GM18951 (cell line): ENCODE data around the gene ELF4.

Experiments used
- POLR2A ChIP-seq: IDR thresholded peaks from 4 replicates; pipeline ENCODE4 v1.6.1; 2011; ENCODE audit warnings: mild to moderate bottlenecking; ENCODE audit not compliant: insufficient read length, insufficient read depth; ENCODE audit errors: extremely low read depth
- in situ Hi-C: fragments of 300-500 bp; cut with MboI; formaldehyde crosslinking; loops from one replicate; pipeline ENCODE4 v1.12.0; 2022; ENCODE audit warnings: low sequenced_read_pairs, mixed read lengths, inconsistent platforms; ENCODE audit not compliant: unreplicated experiment

Gene ELF4

GRCh38 chrX:130047416-130047815 lies 62.9 kb downstream of the ELF4 start:
- no peak for TF ChIP-seq POLR2A
- in situ Hi-C loops = no loop called here

GRCh38 chrX:130039847-130040246 lies 70.5 kb downstream of the ELF4 start:
- in situ Hi-C loops = no loop called here
- no peak for TF ChIP-seq POLR2A

GRCh38 chrX:130034178-130034577 lies 76.1 kb downstream of the ELF4 start:
- in situ Hi-C loops = no loop called here
- no peak for TF ChIP-seq POLR2A

GRCh38 chrX:130032552-130032951 lies 77.7 kb downstream of the ELF4 start:
- in situ Hi-C loops = no loop called here
- no peak for TF ChIP-seq POLR2A

GRCh38 chrX:130030826-130031225 lies 79.5 kb downstream of the ELF4 start:
- in situ Hi-C loops = no loop called here
- no peak for TF ChIP-seq POLR2A

- no peak for TF ChIP-seq POLR2A
- in situ Hi-C loops = no loop called here
Observed at GRCh38 chrX:130028196-130028595, 82.1 kb downstream of the ELF4 start.

GRCh38 chrX:130027569-130027968 lies 82.7 kb downstream of the ELF4 start:
- in situ Hi-C loops = no loop called here
- no peak for TF ChIP-seq POLR2A

- no peak for TF ChIP-seq POLR2A
- in situ Hi-C loops = no loop called here
Observed at GRCh38 chrX:130025256-130025655, 85.0 kb downstream of the ELF4 start.

- peak; percentile 30 for TF ChIP-seq POLR2A
- in situ Hi-C loops = no loop called here
Observed at GRCh38 chrX:130024127-130024526, 86.2 kb downstream of the ELF4 start.

- in situ Hi-C loops = no loop called here
- TF ChIP-seq POLR2A = no peak
Observed at GRCh38 chrX:130020661-130021324, 89.5 kb downstream of the ELF4 start.

GRCh38 chrX:130018143-130018542 lies 92.2 kb downstream of the ELF4 start:
- no peak for TF ChIP-seq POLR2A
- in situ Hi-C loops = no loop called here

GRCh38 chrX:130015181-130015580 lies 95.1 kb downstream of the ELF4 start:
- no peak for TF ChIP-seq POLR2A
- in situ Hi-C loops = no loop called here
